HG02588 (cell line): ENCODE results near the gene SPATA20.

Experiments used
- ATAC-seq: cut with Tn5 transposase; IDR thresholded peaks from one replicate; pipeline ENCODE4 v1.9.1; 2021; ENCODE audit warnings: mild to moderate bottlenecking, moderate library complexity; ENCODE audit not compliant: unreplicated experiment

Gene SPATA20

DNA sequence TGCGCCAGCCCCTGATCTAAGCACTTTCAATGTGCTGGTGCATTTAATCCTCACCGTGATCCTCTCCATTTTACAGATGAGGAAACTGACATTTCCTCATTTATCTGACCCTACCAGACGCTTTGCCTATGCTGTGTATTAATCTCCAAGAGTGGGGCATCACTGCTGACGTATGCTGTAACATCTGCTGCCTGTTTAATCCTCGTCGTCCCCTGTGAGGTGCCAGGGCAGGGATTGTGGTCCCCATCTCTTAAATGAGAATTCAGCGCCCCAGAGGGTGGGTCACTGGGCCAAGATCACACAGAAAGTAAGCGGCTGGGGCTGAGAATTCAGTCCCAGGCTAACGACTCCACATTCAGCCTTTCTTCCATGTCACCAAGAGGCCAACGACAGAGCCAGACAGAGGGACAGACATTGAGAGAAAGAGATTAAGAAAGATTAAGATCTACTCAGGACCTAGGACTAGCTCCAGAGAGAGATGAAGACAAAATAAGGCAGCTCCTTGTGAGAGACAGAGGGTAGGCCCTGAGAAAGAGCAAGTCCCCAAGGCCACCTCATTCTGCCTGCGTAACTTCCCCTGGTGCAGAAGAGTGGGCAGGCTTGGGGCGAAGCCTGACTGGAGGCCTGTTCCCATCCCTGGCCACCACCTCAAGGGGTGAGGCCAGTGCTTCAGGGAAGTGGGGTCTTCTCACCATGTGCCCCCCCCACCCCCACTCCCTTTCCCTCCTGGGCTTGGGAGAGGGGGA, 27.1 kb downstream of the SPATA20 start:
- no peak for ATAC-seq

DNA sequence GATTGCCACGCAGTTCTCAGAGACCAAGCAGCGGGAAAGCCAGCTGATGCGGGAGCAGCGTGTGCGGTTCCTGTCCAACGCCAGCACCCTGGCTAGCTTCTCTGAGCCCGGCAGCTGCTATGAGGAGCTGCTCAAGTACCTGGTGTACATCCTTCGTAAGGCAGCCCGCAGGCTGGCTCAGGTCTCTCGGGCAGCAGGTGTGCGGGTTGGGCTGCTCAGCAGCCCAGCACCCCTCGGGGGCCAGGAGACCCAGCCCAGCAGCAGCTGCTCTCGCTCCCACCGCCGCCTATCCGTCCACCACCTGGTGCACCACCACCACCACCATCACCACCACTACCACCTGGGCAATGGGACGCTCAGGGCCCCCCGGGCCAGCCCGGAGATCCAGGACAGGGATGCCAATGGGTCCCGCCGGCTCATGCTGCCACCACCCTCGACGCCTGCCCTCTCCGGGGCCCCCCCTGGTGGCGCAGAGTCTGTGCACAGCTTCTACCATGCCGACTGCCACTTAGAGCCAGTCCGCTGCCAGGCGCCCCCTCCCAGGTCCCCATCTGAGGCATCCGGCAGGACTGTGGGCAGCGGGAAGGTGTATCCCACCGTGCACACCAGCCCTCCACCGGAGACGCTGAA, 28.7 kb downstream of the SPATA20 start:
- no peak for ATAC-seq

- no peak for ATAC-seq
Measured at GRCh38 chr17:50576864-50577263, 29.9 kb downstream of the SPATA20 start.

DNA sequence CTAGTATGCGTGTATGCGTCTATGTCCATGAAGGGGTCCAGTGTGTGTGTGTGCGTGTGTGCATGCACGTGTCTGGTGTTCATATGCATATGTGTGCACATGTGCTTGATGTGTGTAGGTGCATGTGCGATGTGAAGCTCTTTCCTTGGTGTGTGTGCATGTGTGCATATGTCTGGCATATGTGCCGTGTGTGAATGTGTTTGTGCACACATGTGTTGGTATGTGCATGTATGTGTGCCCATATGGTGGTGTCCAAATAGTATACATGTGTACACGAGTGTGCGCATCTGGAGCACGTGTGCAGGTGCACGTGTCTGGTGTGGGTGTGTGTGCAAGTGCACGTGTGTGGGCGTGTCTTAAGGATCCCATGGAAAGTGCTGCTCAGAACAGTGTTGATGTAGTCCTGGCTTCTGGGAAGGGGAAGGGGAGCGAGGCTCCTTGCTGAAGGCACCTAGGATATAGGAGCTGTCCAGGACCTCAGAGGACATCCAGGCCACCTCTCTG, 30.5 kb downstream of the SPATA20 start:
- no peak for ATAC-seq

GRCh38 chr17:50578173-50578572, 31.2 kb downstream of the SPATA20 start:
- ATAC-seq = no peak

- no peak for ATAC-seq
Measured at GRCh38 chr17:50579399-50579798, 32.4 kb downstream of the SPATA20 start.

DNA sequence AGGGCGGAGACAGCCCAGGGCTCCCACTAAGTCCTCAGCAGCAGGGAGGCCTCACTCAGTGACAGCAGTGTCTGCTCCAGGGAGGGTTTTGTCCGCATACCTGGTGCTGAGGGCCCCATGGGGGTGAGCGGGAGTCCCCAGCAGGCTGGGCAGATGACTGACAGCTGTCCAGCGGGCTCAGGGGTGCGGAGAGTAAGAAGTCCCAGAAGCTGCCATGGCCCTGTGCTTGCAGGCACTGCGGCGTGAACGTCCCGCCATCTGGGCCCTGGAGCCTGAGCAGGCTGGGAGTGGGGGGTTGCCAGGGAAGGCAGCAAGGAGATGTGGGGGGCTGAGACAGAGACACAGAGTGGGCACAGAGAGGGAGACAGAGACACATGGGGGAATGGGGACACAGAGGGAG, 33.7 kb downstream of the SPATA20 start:
- no peak for ATAC-seq

- ATAC-seq = no peak
Measured at GRCh38 chr17:50581316-50581715, 34.3 kb downstream of the SPATA20 start.

GRCh38 chr17:50582741-50583140, 35.8 kb downstream of the SPATA20 start:
- no peak for ATAC-seq

- no peak for ATAC-seq
Measured at GRCh38 chr17:50583641-50584040, 36.7 kb downstream of the SPATA20 start.

GRCh38 chr17:50584116-50584515, 37.1 kb downstream of the SPATA20 start:
- no peak for ATAC-seq

DNA sequence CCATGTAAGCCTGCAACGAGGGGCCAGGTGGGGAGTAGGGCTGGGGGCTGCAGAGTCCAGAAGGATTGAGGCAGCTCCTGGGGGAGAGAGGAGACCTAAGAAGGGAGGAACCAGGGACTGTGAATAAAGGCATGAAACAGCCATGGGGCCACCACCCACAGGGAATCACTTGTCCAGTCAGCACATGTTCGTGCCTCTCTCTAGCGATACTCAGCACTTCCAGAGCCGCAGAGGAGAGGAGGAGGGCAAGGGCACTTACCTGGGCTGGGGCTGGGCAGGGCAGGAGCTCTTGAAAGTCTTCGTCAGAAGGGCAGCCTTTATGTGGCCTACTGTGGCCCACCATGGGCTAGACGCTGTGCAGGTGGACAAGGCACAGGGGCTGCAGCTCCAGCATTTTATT, 37.8 kb downstream of the SPATA20 start:
- ATAC-seq = no peak

DNA sequence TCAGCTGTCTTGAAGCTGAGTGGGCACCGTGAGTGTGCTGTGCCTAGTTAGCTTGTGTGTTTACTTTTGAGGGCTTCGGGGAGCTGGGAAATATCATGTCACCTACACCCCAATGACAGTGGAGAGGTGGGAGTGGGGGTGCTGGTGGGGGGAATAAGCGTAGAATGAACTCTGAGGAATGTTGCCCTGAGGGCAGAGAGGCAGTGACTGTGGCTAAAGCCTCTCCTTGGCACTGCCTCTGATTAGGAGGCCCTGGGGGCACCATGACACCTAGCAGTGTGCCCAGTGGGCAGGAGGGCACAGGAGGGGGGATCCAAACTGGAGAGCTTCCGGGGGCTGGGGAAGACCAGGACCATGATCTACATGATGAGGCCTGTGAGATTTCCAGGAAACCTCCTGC, 38.4 kb downstream of the SPATA20 start:
- no peak for ATAC-seq

GRCh38 chr17:50585891-50586290, 38.9 kb downstream of the SPATA20 start:
- ATAC-seq = no peak

DNA sequence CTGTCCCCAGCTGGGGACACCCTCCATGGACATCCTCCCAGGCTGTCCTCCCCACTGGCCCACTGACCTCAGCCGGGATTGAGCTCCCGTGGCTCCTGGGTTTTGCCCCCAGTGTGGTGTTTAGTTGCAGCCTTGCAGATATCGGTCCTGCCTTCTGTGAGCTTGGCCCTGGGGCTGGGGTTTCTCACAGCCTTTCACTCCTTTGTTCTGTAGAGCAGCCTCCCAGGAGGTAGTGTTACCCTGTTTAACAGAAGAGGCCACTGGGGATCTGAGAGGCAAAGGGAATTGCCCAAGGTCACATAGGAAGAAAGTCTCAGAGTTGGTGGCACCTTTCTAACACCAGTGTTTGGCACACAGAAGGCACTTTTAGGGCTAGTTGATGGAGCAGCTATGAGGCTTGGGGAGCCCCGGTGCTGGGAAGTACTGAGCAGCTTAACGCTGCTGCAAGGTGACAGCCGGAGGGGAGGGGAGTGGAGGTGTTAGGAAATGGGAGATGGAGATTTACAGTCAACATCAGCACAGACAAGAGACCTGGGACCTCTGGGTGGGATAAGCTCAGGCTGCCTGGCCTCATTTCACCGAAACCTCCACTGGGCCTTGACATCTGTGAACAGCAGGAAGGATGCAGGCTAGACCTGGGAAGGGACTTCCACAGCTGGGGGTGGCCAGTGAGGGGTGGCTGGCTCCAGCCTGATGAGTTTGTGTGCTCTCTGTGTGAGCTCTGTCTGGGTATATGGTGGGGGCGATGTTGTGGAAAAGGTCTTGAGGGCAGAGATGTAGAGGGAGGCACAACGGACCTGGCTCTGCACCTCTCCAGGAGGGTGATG, 39.7 kb downstream of the SPATA20 start:
- no peak for ATAC-seq

DNA sequence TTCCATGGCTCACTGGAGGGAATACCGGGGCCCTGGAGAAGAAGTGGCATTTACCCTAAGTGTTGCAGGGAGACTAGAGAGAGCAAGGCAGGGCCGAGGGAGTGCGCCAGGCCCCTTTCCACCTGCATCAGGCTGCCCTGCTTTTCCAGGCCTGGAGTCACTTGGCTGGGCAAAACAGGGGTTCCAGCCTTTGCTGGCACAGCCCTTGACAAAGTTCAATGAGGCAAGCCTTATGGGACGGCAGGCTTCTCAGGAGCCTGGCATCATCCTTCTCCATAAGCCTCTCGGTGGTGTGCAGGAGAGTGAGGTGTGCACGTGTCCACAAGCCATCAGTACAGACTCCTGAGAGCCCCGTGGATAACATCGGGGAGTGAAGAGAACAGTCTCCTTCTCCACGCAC, 40.6 kb downstream of the SPATA20 start:
- ATAC-seq = no peak

GRCh38 chr17:50588391-50589049, 41.5 kb downstream of the SPATA20 start:
- ATAC-seq = no peak

DNA sequence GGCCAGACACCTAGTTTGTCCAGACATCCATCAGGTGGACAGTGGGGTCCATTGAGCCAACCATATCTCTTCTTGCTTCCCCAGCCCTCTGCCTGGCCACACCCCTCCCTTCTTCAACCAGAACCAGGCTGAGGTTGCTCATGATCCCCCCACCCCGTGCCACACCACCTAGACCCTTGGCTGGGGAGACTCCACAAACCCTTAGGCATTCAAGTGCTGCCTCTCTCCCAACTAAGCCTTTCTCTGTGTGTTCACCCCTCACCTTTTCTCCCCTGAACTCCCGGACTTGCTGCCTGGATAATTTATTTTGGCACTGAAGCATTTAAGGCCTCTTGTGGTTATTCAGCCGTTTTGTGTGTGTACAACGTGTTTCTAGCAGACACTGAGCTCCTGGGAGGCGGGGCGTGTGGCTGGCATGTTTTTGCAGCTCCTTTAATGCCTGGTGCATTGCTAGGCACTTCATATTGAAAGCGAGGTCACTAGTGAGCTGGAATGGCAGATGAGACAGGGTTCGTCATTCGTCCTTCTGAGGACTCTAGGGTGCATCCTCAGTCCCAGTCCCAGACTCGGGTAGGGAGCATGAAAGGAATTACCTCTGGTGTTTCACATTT, 42.2 kb downstream of the SPATA20 start:
- ATAC-seq = no peak

DNA sequence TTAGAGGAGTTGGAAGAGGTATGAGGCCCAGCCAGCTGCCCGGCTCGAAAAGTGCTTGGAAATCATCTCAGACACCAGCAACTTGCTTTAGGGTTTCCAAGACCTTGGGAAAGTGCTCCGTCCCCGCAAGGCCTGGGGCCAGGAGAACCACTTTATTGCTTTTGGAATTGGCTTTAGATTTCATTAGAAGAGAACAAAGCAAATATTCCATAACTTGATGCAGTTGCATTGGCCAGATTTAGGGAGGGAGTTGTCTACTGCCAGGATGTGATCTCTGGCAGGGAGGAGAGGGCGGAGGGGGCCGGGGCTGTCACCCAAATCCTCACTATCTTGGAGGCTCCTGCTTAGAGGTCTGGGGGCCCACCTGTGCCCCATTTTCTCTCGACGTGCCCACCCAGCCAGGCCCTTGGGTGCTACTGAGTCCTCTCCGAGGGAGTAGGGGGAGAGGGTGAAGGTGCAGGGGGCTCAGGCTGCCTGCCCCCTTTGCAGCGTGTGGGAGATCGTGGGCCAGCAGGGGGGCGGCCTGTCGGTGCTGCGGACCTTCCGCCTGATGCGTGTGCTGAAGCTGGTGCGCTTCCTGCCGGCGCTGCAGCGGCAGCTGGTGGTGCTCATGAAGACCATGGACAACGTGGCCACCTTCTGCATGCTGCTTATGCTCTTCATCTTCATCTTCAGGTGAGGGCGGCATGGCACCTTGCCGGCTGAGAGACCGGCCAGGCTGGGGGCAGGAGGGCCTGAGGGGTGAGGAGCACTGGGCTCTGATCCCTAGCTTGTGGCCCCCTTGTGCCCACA, 44.2 kb downstream of the SPATA20 start:
- ATAC-seq = no peak

GRCh38 chr17:50593321-50593720, 46.3 kb downstream of the SPATA20 start:
- no peak for ATAC-seq
